GF-D8 (cell line): ENCODE measurements around the gene IDUA.
"Not testable (repeated sequence)": the region's sequence is repeated elsewhere in the genome, so short reads cannot be mapped to it uniquely, and the experiment has no call there.

Source experiments
- DNase-seq: peaks from one replicate; lab custom pipeline; 2025; lab: John Stamatoyannopoulos, UW

IDUA gene

DNA sequence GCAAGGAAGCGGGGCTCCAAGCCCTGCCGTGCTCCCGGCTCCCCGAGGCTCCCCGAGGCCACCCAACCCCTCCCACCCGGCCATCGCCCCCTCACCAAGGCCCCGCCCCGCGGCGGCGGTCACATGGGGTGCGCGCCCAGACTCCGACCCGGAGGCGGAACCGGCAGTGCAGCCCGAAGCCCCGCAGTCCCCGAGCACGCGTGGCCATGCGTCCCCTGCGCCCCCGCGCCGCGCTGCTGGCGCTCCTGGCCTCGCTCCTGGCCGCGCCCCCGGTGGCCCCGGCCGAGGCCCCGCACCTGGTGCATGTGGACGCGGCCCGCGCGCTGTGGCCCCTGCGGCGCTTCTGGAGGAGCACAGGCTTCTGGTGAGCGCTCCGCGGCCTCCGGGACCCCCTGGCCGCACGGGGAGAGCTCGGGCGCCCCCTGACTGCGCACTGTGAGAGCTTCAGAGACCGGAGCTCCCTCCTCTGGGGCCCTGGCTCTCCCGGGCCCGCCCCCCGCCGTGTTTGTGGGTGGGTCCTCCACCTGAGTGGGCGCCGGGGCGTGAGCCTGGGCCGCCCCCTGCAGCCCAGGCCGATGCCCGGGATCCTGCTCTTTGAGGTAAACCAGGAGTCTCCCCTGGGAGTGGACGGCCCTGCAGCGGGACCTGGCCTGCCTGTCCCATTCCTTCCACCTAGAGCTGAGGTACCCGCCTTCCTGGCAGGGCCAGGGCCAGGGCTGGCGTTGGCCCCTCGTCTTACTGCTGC lies at the start of gene IDUA:
Gene IDUA (plus strand): TSS at position 166 of the 745 bp plus-strand sequence. CDS start 41 bp downstream, at position 207.
- DNase-seq, result peak; percentile 41

DNA sequence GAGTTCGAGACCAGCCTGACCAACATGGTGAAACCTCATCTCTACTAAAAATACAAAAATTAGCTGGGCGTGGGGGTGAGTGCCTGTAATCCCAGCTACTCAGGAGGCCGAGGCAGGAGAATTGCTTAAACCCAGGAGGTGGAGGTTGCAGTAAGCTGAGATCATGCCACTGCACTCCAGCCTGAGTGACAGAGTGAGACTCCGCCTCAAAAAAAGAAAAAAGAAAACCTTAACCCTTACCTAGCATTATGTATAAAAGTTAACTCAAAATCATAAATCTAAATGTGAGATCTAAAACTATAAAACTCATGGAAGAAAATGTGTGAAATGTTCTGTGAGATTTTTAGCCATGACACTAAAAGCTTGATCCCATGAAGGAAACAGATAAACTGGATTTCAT lies 47.3 kb upstream of the IDUA start:
- DNase-seq, result not testable (repeated sequence)

DNA sequence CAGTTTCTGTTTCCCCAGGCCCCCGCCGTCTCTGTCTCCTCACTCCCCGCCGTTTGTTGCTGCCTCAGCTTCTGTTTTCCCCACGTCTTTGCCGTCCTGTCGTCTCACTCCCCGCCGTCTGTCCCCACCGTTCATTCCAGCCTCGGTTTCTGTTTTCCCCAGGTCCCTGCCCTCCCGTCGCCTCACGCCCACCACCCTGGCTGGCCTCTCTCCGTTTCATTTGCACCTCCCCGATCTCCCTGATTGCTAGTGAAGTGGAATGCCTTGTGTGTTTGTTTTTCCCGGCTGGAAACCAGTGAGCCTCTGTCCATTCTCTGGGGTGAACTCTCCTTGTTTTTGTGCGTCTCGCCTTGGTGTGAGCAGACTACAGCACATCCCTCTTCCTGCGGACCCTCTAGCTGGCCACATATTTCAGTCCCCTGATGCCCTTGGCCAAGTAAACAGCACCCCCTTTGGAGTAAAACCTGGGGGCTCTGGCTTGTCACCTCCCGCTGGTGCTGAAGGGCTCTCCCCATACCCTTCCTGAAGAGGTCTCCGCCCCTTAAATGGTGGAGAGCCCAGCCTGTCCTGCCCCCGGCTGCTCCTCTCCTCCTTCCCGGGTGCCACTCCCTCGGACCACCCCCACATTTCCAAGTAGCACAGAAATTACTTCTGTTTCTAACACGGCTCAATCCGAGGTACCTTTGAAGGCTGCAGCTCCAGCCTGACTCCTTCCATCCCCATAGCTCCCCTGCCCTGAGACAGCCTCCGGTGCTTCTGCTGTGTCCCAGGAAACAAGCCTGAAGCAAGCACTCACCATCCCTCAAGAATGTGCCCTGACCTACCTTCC lies 41.4 kb upstream of the IDUA start:
- DNase-seq, result no peak

DNA sequence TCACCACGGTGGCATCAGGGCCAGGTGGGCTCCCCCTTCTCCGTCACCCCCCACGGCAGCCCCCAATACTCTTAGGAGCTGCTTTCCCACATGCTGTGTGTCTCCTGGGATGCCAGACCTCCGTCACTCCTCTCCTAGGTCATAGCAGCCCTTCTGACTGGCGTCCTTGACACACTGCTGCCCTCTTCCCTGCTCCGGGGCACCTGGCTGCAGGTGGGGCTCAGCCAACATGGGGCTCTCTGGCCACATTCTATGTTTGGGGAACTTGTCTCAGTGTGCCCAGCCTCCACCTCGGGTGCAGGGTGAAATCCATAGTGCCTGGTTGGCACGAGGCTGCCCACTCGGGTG lies 40.8 kb upstream of the IDUA start:
- no peak for DNase-seq

DNA sequence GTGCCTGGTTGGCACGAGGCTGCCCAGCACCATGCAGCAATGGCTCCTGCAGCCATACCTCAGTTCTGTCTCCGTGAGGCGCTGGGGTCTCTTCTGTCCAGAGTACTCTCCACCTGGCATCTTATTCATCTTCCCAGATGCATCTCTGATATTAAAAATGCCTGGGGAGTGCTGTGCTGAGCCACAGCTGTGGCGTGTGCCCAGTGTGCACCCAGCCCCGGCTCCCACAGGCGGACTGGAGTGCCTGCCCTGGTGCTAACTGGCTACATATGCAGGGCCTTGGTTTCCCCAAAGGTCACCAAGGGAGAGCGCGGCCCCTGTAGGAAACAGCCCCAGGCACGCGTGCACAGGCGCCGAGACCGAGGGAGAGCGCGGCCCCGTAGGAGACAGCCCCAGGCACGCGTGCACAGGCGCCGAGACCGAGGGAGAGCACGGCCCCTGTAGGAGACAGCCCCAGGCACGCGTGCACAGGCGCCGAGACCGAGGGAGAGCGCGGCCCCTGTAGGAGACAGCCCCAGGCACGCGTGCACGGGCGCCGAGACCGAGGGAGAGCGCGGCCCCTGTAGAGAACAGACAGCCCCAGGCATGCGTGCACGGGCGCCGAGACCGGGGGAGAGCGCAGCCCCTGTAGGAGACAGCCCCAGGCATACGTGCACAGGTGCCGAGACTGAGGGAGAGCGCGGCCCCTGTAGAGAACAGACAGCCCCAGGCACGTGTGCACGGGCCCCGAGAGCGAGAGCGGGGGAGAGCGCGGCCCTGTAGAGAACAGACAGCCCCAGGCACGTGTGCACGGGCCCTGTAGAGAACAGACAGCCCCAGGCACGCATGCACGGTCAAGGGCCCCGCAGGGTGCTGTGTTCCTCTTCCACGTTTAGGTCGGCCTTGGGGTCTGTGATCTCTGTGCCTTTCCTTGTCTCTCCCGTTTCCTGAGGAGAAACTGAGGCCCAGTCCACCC lies 40.0 kb upstream of the IDUA start:
- DNase-seq, result no peak

DNA sequence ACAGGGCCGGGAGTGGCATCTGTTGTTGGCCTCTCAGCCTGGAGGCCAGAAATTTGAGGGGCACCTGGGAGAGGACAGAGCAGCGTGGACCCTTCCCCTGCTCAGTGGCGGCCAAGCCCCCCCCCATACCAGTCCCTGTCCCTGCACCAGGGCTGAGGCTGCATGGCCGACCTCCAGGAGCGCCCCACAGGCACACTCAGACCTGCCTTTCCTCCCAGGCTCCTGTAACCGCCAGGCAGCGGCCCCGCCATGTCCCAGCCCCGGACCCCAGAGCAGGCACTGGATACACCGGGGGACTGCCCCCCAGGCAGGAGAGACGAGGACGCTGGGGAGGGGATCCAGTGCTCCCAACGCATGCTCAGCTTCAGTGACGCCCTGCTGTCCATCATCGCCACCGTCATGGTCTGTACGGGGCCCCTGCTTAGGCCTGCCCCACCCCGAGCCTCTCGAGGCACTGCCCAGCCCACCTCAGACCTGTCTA lies 39.3 kb upstream of the IDUA start:
- DNase-seq, result no peak

DNA sequence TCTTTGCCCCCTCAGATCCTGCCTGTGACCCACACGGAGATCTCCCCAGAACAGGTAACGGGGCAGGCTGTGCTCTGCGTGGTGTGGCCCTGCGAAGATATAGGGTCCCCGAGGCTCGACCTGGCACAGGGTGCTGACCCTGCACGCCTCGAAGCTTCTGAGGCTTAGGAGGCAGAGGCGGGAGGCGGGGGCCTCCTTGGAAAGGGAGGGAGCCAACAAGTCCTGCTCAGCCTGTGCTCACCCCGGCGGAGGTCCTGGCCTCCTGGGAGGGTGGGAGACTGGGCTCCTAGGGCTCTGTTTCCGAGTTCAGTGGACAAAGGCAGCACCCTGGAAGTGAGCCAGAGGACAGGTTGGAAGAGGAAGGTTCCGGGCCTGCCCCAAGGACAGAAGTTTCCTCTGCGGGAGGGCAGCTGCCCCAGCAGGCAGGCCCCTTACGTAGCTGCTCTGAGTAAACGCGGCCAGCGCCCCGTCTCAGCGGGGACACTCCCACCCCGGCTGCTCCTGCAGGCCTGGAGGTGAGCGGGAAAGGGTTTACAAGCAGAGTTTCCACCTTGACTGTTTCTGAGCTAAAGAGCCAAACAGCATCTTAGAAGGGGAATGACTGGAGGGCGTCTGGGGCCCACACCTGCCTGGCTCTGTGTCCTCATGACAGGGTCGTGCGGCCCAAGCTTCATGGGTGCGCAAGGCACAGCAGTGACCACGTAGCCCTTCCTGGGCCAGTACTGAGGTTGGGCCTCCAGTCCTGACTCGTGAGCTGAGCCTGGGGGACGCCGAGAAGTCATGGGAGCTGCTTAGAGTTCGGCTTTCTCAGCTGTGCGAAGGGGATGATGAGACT lies 38.5 kb upstream of the IDUA start:
- DNase-seq, result no peak

DNA sequence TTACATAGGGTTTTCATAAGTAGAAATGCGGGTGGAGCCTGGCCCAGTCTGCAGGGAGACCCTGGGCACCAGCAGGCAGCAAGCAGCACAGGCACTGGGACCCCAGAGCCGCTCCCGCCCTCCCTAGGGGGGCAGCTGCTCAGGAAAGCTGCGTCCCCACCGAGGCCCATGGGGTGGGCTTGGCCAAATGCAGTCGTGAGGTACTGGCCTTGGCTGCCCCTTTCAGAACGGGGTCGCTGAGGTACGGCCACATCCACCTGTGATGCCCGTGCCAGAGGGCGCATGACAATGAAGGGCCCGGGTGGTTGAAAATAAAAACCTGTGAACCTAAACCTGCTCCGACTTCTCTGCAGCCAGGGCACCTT lies 37.9 kb upstream of the IDUA start:
- no peak for DNase-seq

DNA sequence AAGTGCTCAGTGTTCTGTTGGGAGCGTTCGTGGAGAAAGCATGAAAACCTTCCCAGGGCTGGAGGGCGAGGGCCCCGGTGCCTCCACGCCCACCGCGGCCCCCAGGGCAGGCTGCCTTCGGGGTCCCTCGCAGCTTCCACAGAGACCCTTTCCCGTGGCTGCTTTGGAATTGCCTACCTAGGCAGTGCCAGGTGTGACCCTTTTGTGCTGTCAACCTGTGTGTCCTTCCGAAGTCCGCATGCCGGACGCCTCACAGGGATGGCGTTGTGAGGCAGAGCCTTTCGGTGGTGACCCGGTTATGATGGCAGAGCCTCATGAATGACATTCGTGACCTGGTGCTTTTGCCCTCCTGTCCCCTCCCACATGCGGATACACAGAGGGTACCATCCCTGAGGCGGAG lies 37.2 kb upstream of the IDUA start:
- DNase-seq, result no peak

DNA sequence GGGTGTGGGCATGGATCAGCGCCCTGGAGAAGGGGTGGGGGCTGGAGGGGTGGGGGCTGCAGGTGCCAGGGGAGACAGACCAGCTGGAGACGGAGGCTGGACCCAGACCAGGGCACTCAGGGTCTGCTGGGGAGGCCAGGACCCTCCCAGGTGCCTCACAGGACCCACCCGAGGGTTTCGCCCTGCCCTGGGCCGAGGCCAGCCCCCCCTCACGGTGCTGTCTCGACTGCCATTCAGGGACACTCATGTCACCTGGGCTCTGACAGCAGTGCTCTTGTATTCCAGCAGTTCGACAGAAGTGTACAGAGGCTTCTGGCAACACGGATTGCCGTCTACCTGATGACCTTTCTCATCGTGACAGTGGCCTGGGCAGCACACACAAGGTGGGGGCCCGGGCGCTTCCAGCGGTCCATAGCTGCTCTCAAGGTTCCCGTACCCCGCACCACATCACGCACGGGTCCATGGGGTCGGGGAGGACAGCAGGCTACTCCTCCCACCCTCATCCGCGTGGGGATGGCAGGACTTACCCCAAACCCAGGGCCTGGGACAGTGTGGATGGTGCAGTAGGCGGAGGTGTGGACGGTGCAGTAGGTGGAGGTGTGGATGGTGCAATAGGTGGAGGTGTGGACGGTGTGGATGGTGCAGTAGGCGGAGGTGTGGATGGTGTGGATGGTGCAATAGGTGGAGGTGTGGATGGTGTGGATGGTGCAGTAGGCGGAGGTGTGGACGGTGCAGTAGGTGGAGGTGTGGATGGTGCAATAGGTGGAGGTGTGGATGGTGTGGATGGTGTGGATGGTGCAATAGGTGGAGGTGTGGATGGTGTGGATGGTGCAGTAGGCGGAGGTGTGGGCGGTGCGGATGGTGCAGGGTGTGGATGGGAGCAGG lies 36.5 kb upstream of the IDUA start:
- no peak for DNase-seq

DNA sequence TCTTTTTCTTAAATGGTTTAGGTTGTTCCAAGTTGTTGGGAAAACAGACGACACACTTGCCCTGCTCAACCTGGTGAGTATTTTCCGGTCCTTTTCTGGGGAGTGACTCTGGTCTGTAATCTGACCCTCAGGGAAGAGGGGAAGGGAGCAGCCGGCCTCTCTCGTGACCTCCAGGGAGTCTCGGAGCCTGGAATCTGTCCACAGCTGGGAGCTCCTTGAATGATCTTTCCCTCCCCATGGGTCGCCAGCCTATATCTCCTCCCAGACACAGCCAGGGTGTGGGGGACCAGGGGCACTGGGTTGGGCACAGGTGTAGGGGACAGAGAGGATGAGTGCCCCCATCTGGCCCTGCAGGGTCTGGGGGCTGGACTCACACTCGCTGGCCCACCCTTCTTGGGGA lies 35.7 kb upstream of the IDUA start:
- no peak for DNase-seq

DNA sequence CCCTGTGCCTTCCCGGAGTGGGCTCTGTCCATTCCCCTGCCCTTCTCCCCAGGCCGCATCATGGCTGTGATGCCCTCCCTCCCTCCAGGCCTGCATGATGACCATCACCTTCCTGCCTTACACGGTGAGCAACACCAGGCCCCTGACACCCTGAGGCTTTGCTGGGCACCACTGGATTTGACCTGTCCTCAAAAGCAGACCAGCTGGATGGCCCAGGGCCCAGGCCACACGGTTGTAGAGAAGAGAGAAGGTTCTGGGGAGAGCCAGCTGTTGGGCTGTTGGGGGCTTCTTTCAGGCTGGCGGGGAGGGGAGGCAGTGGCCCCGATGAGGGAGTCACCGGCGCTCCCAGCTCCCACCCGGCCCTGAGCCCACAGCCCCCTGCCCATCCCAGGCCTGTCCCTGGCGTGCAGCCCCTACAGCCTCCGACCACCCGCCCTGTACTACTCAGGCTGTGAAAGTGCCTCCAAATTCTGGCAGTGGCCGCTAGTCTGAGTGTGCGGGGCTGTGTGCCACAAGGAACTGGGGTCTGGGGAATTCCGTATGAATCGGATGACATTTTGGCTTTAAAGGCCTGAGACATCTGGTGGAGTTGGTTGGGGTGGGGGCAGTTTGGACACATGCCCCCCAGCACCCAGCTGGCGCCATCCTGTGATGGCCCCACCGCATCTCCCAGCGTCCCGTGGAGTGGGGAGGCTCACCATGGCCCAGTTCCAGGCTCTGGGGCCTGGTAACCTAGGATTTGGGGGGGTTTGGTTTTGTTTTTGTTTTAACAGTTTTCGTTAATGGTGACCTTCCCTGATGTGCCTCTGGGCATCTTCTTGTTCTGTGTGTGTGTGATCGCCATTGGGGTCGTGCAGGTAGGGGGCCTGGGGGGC lies 35.0 kb upstream of the IDUA start:
- no peak for DNase-seq

DNA sequence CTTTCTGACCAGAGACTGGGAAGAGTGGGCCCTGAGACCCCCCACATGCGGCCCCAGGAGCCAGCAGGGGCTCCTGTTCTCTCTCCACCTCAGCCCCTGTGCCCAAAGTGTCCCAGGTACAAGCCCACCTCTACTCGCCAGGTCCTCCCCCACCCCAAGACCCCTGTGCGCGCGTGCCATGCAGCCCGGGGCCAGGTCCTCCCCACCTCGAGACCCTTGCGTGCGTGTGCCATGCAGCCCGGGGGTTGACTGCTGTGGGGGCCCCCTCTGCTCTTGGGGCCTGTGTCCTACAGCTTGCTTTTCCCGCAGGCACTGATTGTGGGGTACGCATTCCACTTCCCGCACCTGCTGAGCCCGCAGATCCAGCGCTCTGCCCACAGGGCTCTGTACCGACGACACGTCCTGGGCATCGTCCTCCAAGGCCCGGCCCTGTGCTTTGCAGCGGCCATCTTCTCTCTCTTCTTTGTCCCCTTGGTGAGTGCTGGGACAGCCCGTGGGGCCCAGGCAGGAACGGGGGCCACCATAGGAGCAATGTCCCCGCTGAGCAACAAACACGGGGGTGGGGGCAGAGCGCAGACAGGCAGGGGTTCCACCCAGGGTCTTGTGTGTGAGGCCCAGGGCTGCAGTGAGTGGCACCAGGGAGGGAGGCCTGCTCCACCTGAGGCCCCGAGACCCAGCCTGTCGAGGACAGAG lies 33.8 kb upstream of the IDUA start:
- no peak for DNase-seq

DNA sequence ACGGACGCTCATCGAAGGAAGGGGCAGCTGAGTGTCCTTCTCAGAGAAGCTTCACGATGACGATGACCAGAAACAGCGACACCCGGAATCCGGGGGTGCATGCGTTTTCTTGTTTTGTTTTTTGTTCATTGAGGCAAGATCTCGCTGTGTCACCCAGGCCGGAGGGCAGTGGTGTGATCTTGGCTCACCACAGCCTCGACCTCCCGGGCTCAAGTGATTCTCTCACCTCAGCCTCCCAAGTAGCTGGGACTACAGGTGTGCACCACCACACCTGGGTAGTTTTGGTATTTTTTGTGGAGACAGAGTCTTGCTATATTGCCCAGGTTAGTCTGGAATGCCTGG lies 33.3 kb upstream of the IDUA start:
- DNase-seq, result no peak

DNA sequence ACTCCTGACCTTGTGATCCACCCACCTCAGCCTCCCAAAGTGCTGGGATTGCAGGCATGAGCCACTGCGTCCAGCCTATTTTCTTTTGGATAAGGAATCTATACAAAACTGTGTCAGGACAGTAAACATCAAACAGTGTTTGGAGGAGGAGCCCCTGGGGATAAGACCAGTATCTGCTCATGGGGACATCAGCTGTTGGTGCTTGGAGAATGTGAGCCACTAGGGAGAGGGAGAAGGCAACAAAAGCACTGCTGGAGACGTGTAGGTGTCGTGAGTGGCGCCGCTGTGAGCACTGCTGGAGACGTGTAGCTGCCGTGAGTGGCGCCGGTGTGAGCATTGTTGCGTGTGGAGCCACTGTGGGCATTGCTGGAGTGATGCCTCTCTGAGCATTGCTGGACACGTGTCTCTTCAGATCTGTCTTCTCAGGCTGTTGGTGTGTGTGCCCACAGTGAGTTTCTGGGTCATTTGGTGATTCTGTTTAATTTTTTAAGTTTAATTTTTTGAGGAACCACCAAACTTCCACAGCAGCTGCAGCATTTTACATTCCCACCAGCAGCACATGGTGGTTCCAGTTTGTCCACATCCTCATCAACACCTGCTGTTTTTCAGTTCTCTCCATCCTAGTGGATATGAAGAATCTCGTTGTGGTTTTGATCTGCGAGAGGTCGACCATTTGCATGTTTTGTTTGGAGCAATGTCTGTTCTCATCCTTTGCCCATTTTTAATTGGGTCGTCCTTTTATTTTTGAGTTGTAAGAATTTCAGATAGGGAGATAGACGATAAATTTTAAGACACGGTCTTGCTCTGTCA lies 32.4 kb upstream of the IDUA start:
- DNase-seq, result no peak

DNA sequence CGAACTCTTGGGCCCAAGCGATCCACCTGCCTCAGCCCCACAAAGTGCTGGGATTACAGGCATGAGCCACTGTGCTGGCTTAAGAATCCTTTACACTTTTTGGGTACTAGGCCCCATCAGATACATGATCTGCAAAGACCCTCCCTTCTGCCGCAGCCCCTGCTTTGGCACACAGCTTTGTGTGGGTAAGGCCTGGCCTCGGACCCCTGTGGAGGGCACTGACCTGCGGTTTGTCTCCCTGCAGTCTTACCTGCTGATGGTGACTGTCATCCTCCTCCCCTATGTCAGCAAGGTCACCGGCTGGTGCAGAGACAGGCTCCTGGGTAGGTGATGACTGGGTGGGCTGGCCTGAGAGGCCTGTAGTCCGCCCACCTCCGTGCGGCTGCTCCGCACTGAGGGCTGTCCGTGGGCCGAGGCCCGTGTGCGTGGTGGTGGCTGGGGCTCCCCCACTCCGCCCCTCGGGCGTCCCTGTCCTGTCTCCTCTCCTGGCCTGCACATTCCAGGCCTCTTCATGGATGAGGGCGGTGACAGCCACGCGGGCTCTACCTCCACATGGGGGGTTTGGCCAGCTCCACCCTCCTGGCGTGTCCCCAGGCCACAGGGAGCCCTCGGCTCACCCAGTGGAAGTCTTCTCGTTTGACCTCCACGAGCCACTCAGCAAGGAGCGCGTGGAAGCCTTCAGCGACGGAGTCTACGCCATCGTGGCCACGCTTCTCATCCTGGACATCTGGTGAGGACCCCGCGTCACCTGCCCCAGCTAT lies 31.5 kb upstream of the IDUA start:
- no peak for DNase-seq

DNA sequence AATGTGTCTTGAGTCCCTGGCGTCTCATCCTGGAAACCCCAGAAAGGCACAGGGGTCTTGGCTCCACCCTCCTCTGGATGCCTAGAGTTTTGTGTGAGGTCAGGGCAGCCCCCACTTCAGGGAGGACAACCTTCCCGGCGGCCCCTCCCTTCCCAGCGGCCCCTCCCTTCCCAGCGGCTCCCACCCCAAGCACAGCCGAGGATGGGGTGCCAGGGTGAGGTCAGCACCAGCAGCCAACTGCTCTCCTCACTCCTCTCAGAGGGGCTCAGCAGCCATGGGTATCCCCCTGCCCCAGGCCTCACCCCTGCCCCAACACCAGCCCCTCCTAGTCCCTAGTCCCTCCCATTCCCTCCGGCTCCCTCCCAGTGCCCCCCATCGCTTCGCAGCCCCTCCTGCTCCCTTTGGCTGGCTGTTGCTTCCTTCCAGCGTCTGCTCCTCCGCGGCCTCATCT lies 30.9 kb upstream of the IDUA start:
- no peak for DNase-seq
